DND-41 (cell line): ENCODE measurements around the gene ZCCHC8.
A peak's percentile ranks its signal among the peaks of the same experiment; 100 is the strongest.

ENCODE experiments used
- ATAC-seq: fragments of 200-7000 bp; cut with Tn5 transposase; 3 replicates; pipeline ENCODE4 v1.9.1; 2021; ENCODE audit warnings: low read depth; ENCODE audit not compliant: insufficient read depth
- DNase-seq: peaks from one replicate; pipeline ENCODE4 v3.0.0-alpha.2; 2020
- H2AFZ ChIP-seq: 2 replicates; pipeline ENCODE4 v1.6.0; 2012; ENCODE audit warnings: low read depth, low read length
- H3K27ac ChIP-seq: 2 replicates; pipeline ENCODE4 v1.5.1; 2012; ENCODE audit warnings: low read length, inconsistent platforms
- H3K27me3 ChIP-seq: fragments of 200-600 bp; sonication (generic); 2 replicates; pipeline ENCODE4 v1.6.0; 2012; ENCODE audit warnings: low read length, mild to moderate bottlenecking, inconsistent platforms; ENCODE audit not compliant: insufficient read depth, poor library complexity
- H3K36me3 ChIP-seq: 2 replicates; pipeline ENCODE4 v1.5.1; 2012; ENCODE audit warnings: low read length, inconsistent platforms; ENCODE audit not compliant: insufficient read depth
- H3K4me1 ChIP-seq: 2 replicates; pipeline ENCODE4 v1.5.1; 2012; ENCODE audit warnings: mild to moderate bottlenecking, low read length; ENCODE audit not compliant: insufficient read depth
- H3K4me2 ChIP-seq: 2 replicates; pipeline ENCODE4 v1.6.0; 2012; ENCODE audit warnings: mild to moderate bottlenecking, moderate library complexity, low read length, inconsistent platforms; ENCODE audit not compliant: insufficient read depth
- H3K4me3 ChIP-seq, 2 experiments: fragments of 200-600 bp in 1 of 2; shearing (Covaris generic) in 1 of 2; 2 replicates each; pipeline ENCODE4 v1.5.1; 2012 to 2016; ENCODE audit warnings: inconsistent platforms in 2 of 2, low read length in 2 of 2, mild to moderate bottlenecking in 2 of 2, low read depth in 1 of 2, moderate library complexity in 1 of 2
- H3K79me2 ChIP-seq: 2 replicates; pipeline ENCODE4 v1.6.0; 2012; ENCODE audit warnings: low read length, inconsistent platforms; ENCODE audit not compliant: insufficient read depth
- H3K9ac ChIP-seq: 2 replicates; pipeline ENCODE4 v1.6.0; 2012; ENCODE audit warnings: low read depth, mild to moderate bottlenecking, inconsistent platforms, low read length, moderate library complexity
- H3K9me3 ChIP-seq: 2 replicates; pipeline ENCODE4 v1.5.1; 2012; ENCODE audit warnings: low read length, moderate library complexity, mild to moderate bottlenecking, inconsistent platforms; ENCODE audit not compliant: insufficient read depth, severe bottlenecking
- H4K20me1 ChIP-seq: 2 replicates; pipeline ENCODE4 v1.6.0; 2012; ENCODE audit warnings: low read length; ENCODE audit not compliant: insufficient read depth
- EZH2 ChIP-seq: IDR thresholded peaks from 3 replicates; pipeline ENCODE4 v1.6.1; 2012; ENCODE audit warnings: borderline replicate concordance, low read depth, mild to moderate bottlenecking, moderate library complexity, low read length, inconsistent platforms; ENCODE audit not compliant: severe bottlenecking
- TF ChIP-seq, protein P1 (sequence below): IDR thresholded peaks from 2 replicates; pipeline ENCODE4 v1.5.1; 2012; ENCODE audit warnings: borderline replicate concordance, low read length, moderate library complexity, mild to moderate bottlenecking; ENCODE audit not compliant: poor library complexity, severe bottlenecking; ENCODE audit errors: extremely low read depth

Gene ZCCHC8

DNA sequence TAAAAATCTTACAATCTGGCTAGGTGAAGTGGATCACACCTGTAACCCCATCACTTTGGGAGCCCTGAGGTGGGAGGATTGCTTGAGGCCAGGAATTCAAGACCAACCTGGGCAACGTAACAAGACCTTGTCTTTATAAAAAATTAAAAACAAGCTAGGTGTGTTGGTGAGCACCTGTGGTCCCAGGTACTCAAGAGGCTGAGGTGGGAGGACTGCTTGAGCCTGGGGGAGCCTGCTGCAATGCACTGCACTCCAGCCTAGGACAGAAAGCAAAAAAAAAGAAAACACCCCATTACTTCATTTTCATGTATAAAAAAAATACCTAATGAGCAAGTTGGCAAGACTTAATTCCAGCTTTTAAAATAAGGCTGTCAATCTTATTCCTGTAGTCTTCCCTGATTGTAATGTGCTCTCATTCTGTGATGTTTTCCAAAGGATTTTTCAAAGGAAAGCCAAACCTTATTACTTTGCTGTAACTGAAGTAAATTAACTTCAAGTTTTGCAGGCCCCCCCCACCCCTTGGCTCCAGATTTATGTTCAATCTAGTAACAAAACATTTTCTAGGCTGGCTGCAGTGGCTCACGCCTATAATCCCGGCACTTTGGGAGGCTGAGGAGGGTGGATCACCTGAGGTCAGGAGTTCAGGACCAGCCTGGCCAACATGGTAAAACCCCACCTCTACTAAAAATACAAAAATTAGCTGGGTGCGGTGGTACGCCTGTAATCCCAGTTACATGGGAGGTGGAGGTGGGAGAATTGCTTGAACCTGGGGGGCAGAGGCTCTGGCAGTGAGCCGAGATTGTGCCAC, 3.3 kb upstream of the ZCCHC8 start:
- no peak overlapping the region for H3K4me2 ChIP-seq

DNA sequence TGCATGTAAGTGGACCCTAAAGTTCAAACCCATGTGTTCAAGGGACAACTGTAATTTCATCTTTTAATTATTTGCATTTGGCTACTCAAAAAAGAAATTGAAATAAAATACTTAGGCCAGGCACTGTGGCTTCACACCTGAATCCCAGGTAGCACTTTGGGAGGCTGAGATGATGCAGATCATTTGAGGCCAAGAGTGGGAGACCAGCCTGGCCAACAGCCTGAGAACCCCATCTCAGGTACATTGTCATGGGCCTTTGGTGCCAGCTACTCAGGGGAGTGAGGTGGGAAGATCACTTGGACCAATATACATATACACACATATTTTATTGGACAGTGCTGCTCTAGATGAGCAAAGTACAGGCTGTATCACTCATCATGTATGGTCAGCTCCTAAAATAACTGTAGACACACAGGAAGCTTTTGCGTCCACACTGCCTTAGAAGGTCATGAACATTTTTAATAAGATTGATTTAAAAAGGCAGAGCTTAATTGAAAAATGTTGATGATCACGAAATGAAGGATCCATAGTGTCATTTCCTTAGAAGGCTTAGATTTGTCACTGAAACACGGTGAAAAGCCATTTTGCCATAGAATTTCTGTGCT, 2.5 kb upstream of the ZCCHC8 start:
- no peak for ATAC-seq
- H3K36me3 ChIP-seq, result peaks cover 53% of the 10 kb centered on the region
- no peak overlapping the region for H2AFZ ChIP-seq

More for the DNA sequence above, 3.3 kb upstream of the ZCCHC8 start:
- DNase-seq (no peak), ATAC-seq (no peak)
- Histone ChIP-seq H3K79me2 (peaks cover 30% of the 10 kb centered on the region), H3K36me3 (peaks cover 61% of the 10 kb centered on the region), H3K27ac (no peak overlapping the region), H3K9me3 (no peaks in the 10 kb centered on the region), H3K4me3 (no peak overlapping the region), H2AFZ (no peak overlapping the region), H4K20me1 (peaks cover 10% of the 10 kb centered on the region; the same call in 1 of the 2 replicates), H3K4me1 (peaks cover 18% of the 10 kb centered on the region), H3K9ac (no peak overlapping the region), H3K27me3 (no peaks in the 10 kb centered on the region)
- TF ChIP-seq EZH2, result no peak
- TF ChIP-seq, protein P1, sequence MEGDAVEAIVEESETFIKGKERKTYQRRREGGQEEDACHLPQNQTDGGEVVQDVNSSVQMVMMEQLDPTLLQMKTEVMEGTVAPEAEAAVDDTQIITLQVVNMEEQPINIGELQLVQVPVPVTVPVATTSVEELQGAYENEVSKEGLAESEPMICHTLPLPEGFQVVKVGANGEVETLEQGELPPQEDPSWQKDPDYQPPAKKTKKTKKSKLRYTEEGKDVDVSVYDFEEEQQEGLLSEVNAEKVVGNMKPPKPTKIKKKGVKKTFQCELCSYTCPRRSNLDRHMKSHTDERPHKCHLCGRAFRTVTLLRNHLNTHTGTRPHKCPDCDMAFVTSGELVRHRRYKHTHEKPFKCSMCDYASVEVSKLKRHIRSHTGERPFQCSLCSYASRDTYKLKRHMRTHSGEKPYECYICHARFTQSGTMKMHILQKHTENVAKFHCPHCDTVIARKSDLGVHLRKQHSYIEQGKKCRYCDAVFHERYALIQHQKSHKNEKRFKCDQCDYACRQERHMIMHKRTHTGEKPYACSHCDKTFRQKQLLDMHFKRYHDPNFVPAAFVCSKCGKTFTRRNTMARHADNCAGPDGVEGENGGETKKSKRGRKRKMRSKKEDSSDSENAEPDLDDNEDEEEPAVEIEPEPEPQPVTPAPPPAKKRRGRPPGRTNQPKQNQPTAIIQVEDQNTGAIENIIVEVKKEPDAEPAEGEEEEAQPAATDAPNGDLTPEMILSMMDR, result no peak

DNA sequence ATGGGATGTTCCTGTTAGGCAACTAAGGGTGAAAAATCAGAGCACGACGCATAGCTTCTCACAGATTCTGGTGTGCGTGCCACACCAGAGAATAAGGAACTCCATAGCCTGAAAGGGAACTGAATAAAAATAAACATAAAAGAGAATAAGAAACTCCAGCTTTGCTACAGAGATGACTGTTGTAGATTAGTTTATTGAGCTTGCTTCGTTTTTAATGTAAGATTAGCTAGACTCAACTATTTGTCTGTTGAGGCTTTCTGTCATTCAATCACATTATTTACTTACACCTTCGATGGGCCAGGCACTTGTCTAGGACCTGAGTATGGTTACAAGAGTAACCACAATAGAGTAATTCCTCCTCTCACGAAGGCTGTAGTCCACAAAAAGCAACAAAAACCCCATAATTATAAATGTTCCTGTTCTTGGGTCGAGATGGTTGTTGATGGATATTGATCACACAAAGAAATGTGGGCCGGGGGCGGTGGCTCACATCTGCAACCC, 807 bp upstream of the ZCCHC8 start:
- H3K4me2 ChIP-seq, result peak overlapping the region; percentile 64
- peaks cover 44% of the 10 kb centered on the region for H3K79me2 ChIP-seq
- peak overlapping the region in 1 of 2 experiments; percentile 91; a peak in 2 of 4 replicates for H3K4me3 ChIP-seq
- H3K36me3 ChIP-seq, result peaks cover 39% of the 10 kb centered on the region
- no peak for DNase-seq
- peak overlapping the region; percentile 96 for H3K9ac ChIP-seq
- H4K20me1 ChIP-seq, result no peaks in the 10 kb centered on the region; the same call in 1 of the 2 replicates
- no peak for ATAC-seq
- peaks cover 41% of the 10 kb centered on the region for H3K4me1 ChIP-seq
- TF ChIP-seq, protein P1, result no peak
- TF ChIP-seq EZH2, result no peak
- H3K9me3 ChIP-seq, result no peaks in the 10 kb centered on the region
- H3K27me3 ChIP-seq, result no peaks in the 10 kb centered on the region
- peak overlapping the region; percentile 98 for H3K27ac ChIP-seq
- peak overlapping the region; percentile 68 for H2AFZ ChIP-seq

More for the DNA sequence above, 2.5 kb upstream of the ZCCHC8 start:
- no peak for TF ChIP-seq EZH2
- TF ChIP-seq, protein P1, result no peak
- Histone ChIP-seq H3K9ac (no peak overlapping the region), H3K4me1 (peaks cover 25% of the 10 kb centered on the region), H3K4me2 (no peak overlapping the region), H3K27me3 (no peaks in the 10 kb centered on the region), H3K9me3 (no peaks in the 10 kb centered on the region), H3K27ac (no peak overlapping the region), H4K20me1 (peaks cover 7% of the 10 kb centered on the region; the same call in 1 of the 2 replicates), H3K4me3 (no peak overlapping the region), H3K79me2 (peaks cover 34% of the 10 kb centered on the region)
- DNase-seq, result no peak
